HG02938 (cell line): ENCODE results near the gene GRID2.

Source experiments
- ATAC-seq: cut with Tn5 transposase; IDR thresholded peaks from one replicate; pipeline ENCODE4 v1.9.1; 2021; ENCODE audit warnings: mild to moderate bottlenecking, moderate library complexity; ENCODE audit not compliant: unreplicated experiment

GRID2 gene

GRCh38 chr4:93775551-93775950 lies 1471.8 kb downstream of the GRID2 start:
- ATAC-seq: no peak

GRCh38 chr4:93776386-93777080 lies 1472.8 kb downstream of the GRID2 start:
- no peak for ATAC-seq

GRCh38 chr4:93777081-93777460 lies 1473.3 kb downstream of the GRID2 start:
- no peak for ATAC-seq

- ATAC-seq: no peak
These were observed 1475.5 kb downstream of the GRID2 start for GRCh38 chr4:93779228-93779627.

DNA sequence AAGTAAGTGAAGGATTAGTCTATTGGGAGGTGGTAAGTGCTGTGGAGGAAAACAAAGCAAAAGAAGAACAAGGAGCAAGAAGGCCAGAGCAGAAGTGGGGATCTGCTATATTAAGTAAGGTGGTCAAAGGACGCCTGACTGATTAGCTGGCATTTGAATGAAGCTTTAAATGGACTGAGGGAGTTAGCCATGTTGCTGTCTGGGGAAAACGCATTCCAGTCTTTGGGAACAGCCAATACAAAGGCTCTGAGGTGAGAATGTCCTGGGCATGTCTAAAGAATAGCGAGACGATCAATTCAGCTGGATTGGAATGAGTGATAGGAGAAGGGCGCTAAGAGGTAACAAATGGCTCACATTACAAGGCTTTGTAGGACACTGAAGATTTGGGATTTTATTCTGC lies 1476.3 kb downstream of the GRID2 start:
- ATAC-seq: no peak

- no peak for ATAC-seq
These were observed 1477.4 kb downstream of the GRID2 start for GRCh38 chr4:93781198-93781597.

- ATAC-seq: no peak
These were observed 1482.4 kb downstream of the GRID2 start for GRCh38 chr4:93786149-93786548.

DNA sequence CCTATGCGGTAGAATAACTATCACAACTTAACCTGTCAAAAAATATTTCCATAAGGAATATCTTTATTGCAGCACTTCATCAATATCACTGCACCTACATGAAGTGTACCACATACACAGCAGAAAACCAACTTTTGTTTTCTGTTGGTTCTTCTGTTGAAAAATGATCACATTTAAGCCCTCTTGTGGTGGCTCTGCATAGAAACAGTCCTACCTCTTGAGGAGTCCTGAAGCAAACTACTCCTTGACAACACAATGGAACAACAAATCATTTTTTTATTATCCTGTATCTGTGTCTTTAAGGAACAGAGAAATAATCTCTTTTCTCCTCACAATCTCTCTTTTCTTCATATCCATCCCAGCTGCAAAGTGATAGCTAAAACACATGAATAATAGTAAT lies 1484.9 kb downstream of the GRID2 start:
- peak; percentile 58 for ATAC-seq

DNA sequence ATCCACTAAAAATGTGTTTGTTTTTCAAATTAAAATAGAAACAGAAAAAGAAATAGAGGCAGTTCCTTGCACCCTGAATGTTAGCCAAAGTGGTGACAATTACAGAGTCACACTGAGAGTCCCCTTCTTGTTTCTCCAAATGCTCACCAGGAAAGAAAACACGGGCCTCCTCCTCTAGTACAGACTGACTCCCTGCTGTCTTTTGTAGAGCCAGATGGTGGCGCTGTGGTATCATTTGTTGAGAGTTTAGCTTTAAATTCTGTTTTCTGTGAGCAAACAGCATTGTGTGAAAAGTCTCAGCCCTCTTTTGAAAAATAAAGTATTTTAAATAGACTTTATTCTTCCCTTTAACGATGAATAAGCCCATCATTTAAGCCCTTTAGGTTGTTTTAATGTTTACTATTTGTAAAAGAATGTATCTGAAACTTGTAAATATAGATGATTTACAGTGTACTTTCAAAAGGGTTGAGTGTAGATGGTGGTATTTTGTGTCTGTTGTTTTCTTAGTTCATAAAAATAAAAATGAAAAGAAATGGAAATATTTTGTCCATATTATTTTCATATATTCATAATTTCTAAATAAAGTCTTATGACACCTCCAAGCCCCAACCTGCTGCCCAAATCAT lies 1487.9 kb downstream of the GRID2 start:
- ATAC-seq: peak; percentile 76

- ATAC-seq: no peak
These were observed 1498.3 kb downstream of the GRID2 start for GRCh38 chr4:93802045-93802444.

GRCh38 chr4:93809773-93810172 lies 1506.0 kb downstream of the GRID2 start:
- no peak for ATAC-seq

DNA sequence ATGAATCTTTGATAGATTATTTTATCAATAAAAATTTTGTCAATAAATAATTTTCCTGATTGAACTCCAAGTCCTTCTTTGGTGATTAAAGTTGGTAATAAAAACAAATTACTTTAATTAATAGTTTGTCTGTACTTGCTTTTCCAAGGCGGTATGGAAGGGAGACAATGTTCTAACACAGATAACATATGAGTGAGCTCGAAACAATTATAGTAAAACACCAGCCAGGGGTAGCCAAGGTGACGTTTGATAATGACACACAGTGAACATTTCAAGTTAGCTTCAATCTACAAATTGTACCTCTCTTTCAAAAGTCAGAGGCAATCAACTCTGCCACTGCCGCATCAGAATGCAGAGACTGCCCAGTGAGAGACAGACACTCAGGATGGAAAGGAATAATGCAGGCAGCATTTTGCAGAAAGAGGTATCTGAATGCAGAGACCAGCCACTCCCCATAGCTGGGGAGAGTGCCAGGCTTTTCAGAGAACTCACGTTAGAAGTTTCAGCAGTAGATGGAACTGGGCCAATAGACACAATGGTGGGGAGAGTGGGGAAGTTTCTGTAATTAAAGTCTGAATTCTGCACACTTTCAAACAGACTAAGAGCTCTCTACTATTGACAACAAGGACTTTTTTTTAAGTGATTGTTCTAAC lies 1506.7 kb downstream of the GRID2 start:
- ATAC-seq: no peak

DNA sequence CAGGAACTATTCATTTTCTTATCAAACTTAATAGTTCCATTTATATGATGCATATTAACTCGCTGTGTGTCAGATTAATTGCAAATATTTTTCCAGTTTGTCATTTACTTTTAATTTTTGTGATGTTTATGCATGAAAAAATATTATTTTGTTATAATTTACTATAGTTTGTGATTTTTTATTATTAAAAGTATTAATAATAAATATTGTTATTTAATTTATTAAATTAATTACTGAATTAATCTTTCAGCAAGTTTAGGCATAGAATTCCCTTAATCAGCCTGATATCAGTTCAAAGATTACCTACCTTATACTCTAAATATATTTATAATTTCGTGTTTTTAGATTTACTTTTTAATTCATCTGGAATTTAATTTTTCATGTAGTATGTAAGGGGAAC lies 1509.3 kb downstream of the GRID2 start:
- no peak for ATAC-seq

DNA sequence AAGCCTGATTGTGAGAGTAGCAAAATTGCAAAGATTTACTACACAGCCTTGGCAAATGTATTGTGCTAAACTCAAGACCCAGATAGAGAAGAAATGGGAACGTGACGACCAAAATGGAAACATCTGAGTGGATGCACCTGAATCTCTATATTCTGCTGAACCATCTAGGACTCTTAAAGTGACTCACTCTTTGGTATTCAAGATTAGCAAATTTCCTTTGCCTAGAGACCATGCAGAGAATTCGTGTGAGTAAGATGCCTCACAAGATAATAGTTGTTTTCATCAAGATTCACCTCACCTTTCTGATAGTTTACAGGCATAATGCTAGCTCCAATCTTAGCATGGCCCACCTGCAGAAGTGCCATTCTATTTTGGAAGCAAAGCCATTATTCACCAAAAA lies 1510.4 kb downstream of the GRID2 start:
- ATAC-seq: no peak

GRCh38 chr4:93814722-93815121 lies 1511.0 kb downstream of the GRID2 start:
- no peak for ATAC-seq
